GM23338 (cell line): Measurements from ENCODE around the gene LRMDA. TPM values are rescaled to one million over a fixed set of nuclear protein-coding genes. Genes with fewer than 3 reads are reported as not detected.
A peak's percentile ranks its signal among the peaks of the same experiment; 100 is the strongest.

ENCODE experiments used
- ATAC-seq: fragments of 200-7000 bp; cut with Tn5 transposase; 3 replicates; pipeline ENCODE4 v1.9.1; 2020
- DNase-seq: peaks from one replicate; pipeline ENCODE4 v3.0.0-alpha.2; 2015; ENCODE audit warnings: low spot score
- H2AFZ ChIP-seq: fragments of 200-600 bp; sonication (generic); 2 replicates; pipeline ENCODE4 v1.8.0; 2016; ENCODE audit warnings: antibody characterized with exemption, mild to moderate bottlenecking, moderate library complexity
- H3F3A ChIP-seq: fragments of 200-600 bp; sonication (generic); replicated peaks from 2 replicates; pipeline ENCODE4 v1.8.0; 2017; ENCODE audit warnings: antibody characterized with exemption, mixed run types, low read depth
- H3K27ac ChIP-seq: fragments of 200-600 bp; sonication (generic); 2 replicates; pipeline ENCODE4 v1.6.1; 2016; ENCODE audit warnings: low read depth
- H3K27me3 ChIP-seq: fragments of 200-600 bp; sonication (generic); 2 replicates; pipeline ENCODE4 v1.8.0; 2016; ENCODE audit warnings: mild to moderate bottlenecking, mixed run types, moderate library complexity; ENCODE audit not compliant: insufficient read depth
- H3K36me3 ChIP-seq: fragments of 200-600 bp; sonication (generic); 2 replicates; pipeline ENCODE4 v1.8.0; 2016; ENCODE audit warnings: mild to moderate bottlenecking; ENCODE audit not compliant: insufficient read depth
- H3K4me1 ChIP-seq: fragments of 200-600 bp; sonication (generic); 2 replicates; pipeline ENCODE4 v1.8.0; 2016; ENCODE audit warnings: mild to moderate bottlenecking, moderate library complexity; ENCODE audit not compliant: insufficient read depth
- H3K4me2 ChIP-seq: fragments of 200-600 bp; sonication (generic); 2 replicates; pipeline ENCODE4 v1.7.1; 2017; ENCODE audit warnings: mixed run types
- H3K4me3 ChIP-seq: fragments of 200-600 bp; sonication (generic); 2 replicates; pipeline ENCODE4 v1.6.1; 2016; ENCODE audit warnings: mixed run types
- H3K79me2 ChIP-seq: fragments of 200-600 bp; sonication (generic); replicated peaks from 2 replicates; pipeline ENCODE4 v1.8.0; 2017; ENCODE audit warnings: mild to moderate bottlenecking; ENCODE audit not compliant: insufficient read depth
- H3K9me2 ChIP-seq: fragments of 200-600 bp; sonication (generic); 2 replicates; pipeline ENCODE4 v1.8.0; 2017; ENCODE audit not compliant: insufficient read depth
- H4K20me1 ChIP-seq: fragments of 200-600 bp; sonication (generic); replicated peaks from 2 replicates; pipeline ENCODE4 v1.8.0; 2017; ENCODE audit warnings: mild to moderate bottlenecking; ENCODE audit not compliant: insufficient read depth
- H3K27ac Mint-ChIP-seq: 2 replicates; pipeline ENCODE4 v1.8.0; 2020; ENCODE audit warnings: inconsistent platforms, mild to moderate bottlenecking, moderate library complexity, mixed read lengths
- H3K27me3 Mint-ChIP-seq: 3 replicates; pipeline ENCODE4 v1.8.0; 2022; ENCODE audit warnings: low read depth, mild to moderate bottlenecking, moderate library complexity, mixed read lengths, inconsistent platforms; ENCODE audit not compliant: insufficient read depth, poor library complexity
- H3K36me3 Mint-ChIP-seq: 3 replicates; pipeline ENCODE4 v1.8.0; 2021; ENCODE audit warnings: low read depth, mild to moderate bottlenecking, inconsistent platforms, moderate library complexity, mixed read lengths
- H3K4me1 Mint-ChIP-seq: 3 replicates; pipeline ENCODE4 v1.8.0; 2020; ENCODE audit warnings: mild to moderate bottlenecking, inconsistent platforms, mixed read lengths
- H3K4me3 Mint-ChIP-seq: 3 replicates; pipeline ENCODE4 v1.8.0; 2021; ENCODE audit warnings: moderate library complexity, mild to moderate bottlenecking, inconsistent platforms, mixed read lengths
- H3K9me3 Mint-ChIP-seq: 3 replicates; pipeline ENCODE4 v1.8.0; 2020; ENCODE audit warnings: moderate library complexity, mild to moderate bottlenecking, inconsistent platforms, mixed read lengths
- EZH2phosphoT487 ChIP-seq: fragments of 200-600 bp; sonication (generic); IDR thresholded peaks from one replicate; pipeline ENCODE4 v1.8.1; 2018; ENCODE audit warnings: antibody characterized with exemption; ENCODE audit not compliant: unreplicated experiment
- NANOG ChIP-seq: IDR thresholded peaks from 2 replicates; pipeline ENCODE4 v1.6.1; 2016; ENCODE audit warnings: antibody characterized with exemption, borderline replicate concordance
- STAT1 ChIP-seq: IDR thresholded peaks from one replicate; pipeline ENCODE4 v1.6.1; 2016; ENCODE audit warnings: antibody characterized with exemption; ENCODE audit not compliant: unreplicated experiment
- ZNF114 ChIP-seq: fragments of 250-450 bp; sonication (Bioruptor Pico); IDR thresholded peaks from 2 replicates; pipeline ENCODE4 v1.5.0; 2020; ENCODE audit warnings: mild to moderate bottlenecking, moderate library complexity
- polyA plus RNA-seq: library from polyadenylated mRNA; unstranded; fragments of >200 nt; fragmentation: Nextera tagmentation; extraction: Ambion mirVana; gene quantifications from 2 replicates; pipeline ENCODE4 v1.2.1, GENCODE V29; 2016
- total RNA-seq: library from RNA; depleted of rRNA; stranded (reverse); fragments of >200 nt; shearing (Covaris generic); gene quantifications from 2 replicates; pipeline ENCODE4 v1.2.3, GENCODE V29; 2014
- TF ChIP-seq, protein P1 (sequence below): IDR thresholded peaks from 2 replicates; pipeline ENCODE4 v1.6.1; 2016; ENCODE audit warnings: antibody characterized with exemption
- TF ChIP-seq, protein P2 (sequence below), 2 experiments: fragments of 200-600 bp in 1 of 2; sonication (generic) in 1 of 2; conservative IDR thresholded peaks; 2 replicates each; pipeline versions ENCODE4 v1.5.1 to v1.6.1; 2016 to 2017; ENCODE audit warnings: antibody characterized with exemption in 2 of 2, low read depth in 2 of 2, mild to moderate bottlenecking in 2 of 2, moderate library complexity in 1 of 2
- TF ChIP-seq, protein P3 (sequence below): fragments of 250-450 bp; sonication (Bioruptor Pico); IDR thresholded peaks from 2 replicates; pipeline ENCODE4 v1.5.0; 2020; ENCODE audit warnings: mild to moderate bottlenecking, moderate library complexity

The LRMDA gene
- total and polyA plus RNA-seq, 2 experiments from 2014 or later: 0.90 to 1.8 TPM

DNA sequence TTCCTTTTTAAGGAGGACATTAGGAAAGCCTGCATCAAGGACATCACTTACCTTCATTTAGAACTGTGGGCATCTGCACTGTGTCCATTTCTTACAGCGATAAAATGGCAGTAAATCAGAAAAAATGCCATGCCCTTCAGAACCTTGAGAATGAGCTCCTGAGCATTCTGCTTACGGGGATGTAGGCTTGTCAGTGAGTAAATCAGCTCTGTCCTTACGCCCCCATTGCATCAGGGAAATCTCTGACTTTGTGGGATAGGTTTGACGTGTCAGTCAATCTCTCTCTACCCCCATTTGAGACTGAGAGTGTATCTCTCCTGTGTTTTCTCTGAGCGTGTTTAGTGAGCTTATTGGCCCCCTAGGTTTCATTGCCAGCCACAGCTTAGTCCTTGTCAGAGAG is 837.1 kb downstream of the LRMDA start:
- Histone ChIP-seq H3F3A (no peaks in the 10 kb centered on the region), H3K27ac (no peak overlapping the region), H3K36me3 (no peaks in the 10 kb centered on the region), H3K27me3 (no peaks in the 10 kb centered on the region), H3K4me3 (no peak overlapping the region), H3K79me2 (no peaks in the 10 kb centered on the region), H2AFZ (0 out of 2 replicates have a peak overlapping the region, but pooled peaks have one; percentile 32), H3K4me2 (no peak overlapping the region), H4K20me1 (no peaks in the 10 kb centered on the region), H3K9me2 (peaks cover 6% of the 10 kb centered on the region; the same call in 1 of the 2 replicates), H3K4me1 (peaks cover 14% of the 10 kb centered on the region)
- Mint-ChIP-seq H3K27me3 (no peaks in the 10 kb centered on the region), H3K36me3 (no peaks in the 10 kb centered on the region), H3K4me3 (no peak overlapping the region), H3K9me3 (no peaks in the 10 kb centered on the region), H3K27ac (no peak overlapping the region), H3K4me1 (peaks cover 24% of the 10 kb centered on the region)
- TF ChIP-seq EZH2phosphoT487: no peak
- DNase-seq: no peak
- ATAC-seq: no peak

DNA sequence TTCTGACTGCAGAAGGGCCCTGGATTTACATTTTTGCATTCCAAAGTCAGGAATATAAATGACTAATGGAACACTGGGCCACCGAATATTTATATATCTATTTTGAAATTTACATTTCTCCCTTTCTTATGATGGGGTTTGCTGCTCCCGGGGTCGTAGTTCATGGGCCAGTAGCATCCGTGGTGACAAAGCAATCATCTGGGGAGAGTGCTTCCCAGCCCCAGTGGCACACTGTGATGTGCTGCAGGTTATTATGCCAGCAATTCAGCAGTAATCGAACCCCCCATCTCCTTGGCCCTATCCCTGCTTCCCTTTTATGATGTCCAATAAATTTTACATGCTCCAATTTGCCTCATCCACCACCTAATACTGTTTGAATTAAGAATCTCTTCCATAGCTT is 837.5 kb downstream of the LRMDA start:
- TF ChIP-seq, protein P1, sequence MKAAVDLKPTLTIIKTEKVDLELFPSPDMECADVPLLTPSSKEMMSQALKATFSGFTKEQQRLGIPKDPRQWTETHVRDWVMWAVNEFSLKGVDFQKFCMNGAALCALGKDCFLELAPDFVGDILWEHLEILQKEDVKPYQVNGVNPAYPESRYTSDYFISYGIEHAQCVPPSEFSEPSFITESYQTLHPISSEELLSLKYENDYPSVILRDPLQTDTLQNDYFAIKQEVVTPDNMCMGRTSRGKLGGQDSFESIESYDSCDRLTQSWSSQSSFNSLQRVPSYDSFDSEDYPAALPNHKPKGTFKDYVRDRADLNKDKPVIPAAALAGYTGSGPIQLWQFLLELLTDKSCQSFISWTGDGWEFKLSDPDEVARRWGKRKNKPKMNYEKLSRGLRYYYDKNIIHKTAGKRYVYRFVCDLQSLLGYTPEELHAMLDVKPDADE: no peak
- TF ChIP-seq, protein P2, sequence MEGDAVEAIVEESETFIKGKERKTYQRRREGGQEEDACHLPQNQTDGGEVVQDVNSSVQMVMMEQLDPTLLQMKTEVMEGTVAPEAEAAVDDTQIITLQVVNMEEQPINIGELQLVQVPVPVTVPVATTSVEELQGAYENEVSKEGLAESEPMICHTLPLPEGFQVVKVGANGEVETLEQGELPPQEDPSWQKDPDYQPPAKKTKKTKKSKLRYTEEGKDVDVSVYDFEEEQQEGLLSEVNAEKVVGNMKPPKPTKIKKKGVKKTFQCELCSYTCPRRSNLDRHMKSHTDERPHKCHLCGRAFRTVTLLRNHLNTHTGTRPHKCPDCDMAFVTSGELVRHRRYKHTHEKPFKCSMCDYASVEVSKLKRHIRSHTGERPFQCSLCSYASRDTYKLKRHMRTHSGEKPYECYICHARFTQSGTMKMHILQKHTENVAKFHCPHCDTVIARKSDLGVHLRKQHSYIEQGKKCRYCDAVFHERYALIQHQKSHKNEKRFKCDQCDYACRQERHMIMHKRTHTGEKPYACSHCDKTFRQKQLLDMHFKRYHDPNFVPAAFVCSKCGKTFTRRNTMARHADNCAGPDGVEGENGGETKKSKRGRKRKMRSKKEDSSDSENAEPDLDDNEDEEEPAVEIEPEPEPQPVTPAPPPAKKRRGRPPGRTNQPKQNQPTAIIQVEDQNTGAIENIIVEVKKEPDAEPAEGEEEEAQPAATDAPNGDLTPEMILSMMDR (conservative IDR thresholded peaks at IDR 0.05; ENCODE audit: low read depth in 2 of 2): no peak
- TF ChIP-seq NANOG (no peak), ZNF114 (CRISPR knock-in tag) (no peak), EZH2phosphoT487 (no peak), STAT1 (no peak)
- TF ChIP-seq, protein P3, sequence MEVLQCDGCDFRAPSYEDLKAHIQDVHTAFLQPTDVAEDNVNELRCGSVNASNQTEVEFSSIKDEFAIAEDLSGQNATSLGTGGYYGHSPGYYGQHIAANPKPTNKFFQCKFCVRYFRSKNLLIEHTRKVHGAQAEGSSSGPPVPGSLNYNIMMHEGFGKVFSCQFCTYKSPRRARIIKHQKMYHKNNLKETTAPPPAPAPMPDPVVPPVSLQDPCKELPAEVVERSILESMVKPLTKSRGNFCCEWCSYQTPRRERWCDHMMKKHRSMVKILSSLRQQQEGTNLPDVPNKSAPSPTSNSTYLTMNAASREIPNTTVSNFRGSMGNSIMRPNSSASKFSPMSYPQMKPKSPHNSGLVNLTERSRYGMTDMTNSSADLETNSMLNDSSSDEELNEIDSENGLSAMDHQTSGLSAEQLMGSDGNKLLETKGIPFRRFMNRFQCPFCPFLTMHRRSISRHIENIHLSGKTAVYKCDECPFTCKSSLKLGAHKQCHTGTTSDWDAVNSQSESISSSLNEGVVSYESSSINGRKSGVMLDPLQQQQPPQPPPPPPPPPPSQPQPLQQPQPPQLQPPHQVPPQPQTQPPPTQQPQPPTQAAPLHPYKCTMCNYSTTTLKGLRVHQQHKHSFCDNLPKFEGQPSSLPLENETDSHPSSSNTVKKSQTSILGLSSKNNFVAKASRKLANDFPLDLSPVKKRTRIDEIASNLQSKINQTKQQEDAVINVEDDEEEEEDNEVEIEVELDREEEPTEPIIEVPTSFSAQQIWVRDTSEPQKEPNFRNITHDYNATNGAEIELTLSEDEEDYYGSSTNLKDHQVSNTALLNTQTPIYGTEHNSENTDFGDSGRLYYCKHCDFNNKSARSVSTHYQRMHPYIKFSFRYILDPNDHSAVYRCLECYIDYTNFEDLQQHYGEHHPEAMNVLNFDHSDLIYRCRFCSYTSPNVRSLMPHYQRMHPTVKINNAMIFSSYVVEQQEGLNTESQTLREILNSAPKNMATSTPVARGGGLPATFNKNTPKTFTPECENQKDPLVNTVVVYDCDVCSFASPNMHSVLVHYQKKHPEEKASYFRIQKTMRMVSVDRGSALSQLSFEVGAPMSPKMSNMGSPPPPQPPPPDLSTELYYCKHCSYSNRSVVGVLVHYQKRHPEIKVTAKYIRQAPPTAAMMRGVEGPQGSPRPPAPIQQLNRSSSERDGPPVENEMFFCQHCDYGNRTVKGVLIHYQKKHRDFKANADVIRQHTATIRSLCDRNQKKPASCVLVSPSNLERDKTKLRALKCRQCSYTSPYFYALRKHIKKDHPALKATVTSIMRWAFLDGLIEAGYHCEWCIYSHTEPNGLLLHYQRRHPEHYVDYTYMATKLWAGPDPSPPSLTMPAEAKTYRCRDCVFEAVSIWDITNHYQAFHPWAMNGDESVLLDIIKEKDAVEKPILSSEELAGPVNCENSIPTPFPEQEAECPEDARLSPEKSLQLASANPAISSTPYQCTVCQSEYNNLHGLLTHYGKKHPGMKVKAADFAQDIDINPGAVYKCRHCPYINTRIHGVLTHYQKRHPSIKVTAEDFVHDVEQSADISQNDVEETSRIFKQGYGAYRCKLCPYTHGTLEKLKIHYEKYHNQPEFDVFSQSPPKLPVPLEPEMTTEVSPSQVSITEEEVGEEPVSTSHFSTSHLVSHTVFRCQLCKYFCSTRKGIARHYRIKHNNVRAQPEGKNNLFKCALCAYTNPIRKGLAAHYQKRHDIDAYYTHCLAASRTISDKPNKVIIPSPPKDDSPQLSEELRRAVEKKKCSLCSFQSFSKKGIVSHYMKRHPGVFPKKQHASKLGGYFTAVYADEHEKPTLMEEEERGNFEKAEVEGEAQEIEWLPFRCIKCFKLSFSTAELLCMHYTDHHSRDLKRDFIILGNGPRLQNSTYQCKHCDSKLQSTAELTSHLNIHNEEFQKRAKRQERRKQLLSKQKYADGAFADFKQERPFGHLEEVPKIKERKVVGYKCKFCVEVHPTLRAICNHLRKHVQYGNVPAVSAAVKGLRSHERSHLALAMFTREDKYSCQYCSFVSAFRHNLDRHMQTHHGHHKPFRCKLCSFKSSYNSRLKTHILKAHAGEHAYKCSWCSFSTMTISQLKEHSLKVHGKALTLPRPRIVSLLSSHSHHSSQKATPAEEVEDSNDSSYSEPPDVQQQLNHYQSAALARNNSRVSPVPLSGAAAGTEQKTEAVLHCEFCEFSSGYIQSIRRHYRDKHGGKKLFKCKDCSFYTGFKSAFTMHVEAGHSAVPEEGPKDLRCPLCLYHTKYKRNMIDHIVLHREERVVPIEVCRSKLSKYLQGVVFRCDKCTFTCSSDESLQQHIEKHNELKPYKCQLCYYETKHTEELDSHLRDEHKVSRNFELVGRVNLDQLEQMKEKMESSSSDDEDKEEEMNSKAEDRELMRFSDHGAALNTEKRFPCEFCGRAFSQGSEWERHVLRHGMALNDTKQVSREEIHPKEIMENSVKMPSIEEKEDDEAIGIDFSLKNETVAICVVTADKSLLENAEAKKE (CRISPR knock-in tag): no peak
- no peak overlapping the region for H3K4me3 Mint-ChIP-seq
- DNase-seq (no peak), ATAC-seq (no peak)
- Histone ChIP-seq H3K27ac (no peak overlapping the region), H3K79me2 (no peaks in the 10 kb centered on the region), H3K4me2 (no peak overlapping the region), H3K4me1 (peaks cover 14% of the 10 kb centered on the region), H2AFZ (no peak overlapping the region), H3K36me3 (no peaks in the 10 kb centered on the region), H4K20me1 (no peaks in the 10 kb centered on the region), H3K9me2 (peaks cover 7% of the 10 kb centered on the region; the same call in 1 of the 2 replicates), H3K4me3 (no peak overlapping the region), H3F3A (no peaks in the 10 kb centered on the region), H3K27me3 (no peaks in the 10 kb centered on the region)
- H3K4me1 Mint-ChIP-seq: peaks cover 24% of the 10 kb centered on the region
- H3K9me3 Mint-ChIP-seq: 0 out of 3 replicates have a peak, but pooled peaks cover under 1% of the 10 kb centered on the region
- H3K36me3 Mint-ChIP-seq: no peaks in the 10 kb centered on the region
- no peaks in the 10 kb centered on the region for H3K27me3 Mint-ChIP-seq
- no peak overlapping the region for H3K27ac Mint-ChIP-seq
